Neural cell (in vitro differentiated cells): Measurements from ENCODE around the gene C5orf47. TPM values are rescaled to one million over a fixed set of nuclear protein-coding genes. Genes with fewer than 3 reads are reported as not detected.

Experiments
- H2AFZ ChIP-seq: fragments of 200-600, 300-800 bp; sonication (generic), shearing (Covaris generic); 2 replicates; pipeline ENCODE4 v1.6.0; 2014; ENCODE audit warnings: low read depth, mild to moderate bottlenecking, antibody characterized with exemption, low read length, moderate library complexity
- H3F3A ChIP-seq: fragments of 200-600 bp; shearing (Covaris generic); 2 replicates; pipeline ENCODE4 v1.6.1; 2016; ENCODE audit warnings: mild to moderate bottlenecking, moderate library complexity, mixed read lengths, antibody characterized with exemption, low read length; ENCODE audit not compliant: insufficient read depth, poor library complexity, severe bottlenecking
- H3K27ac ChIP-seq: fragments of 200-600, 300-800 bp; sonication (generic), shearing (Covaris generic); 2 replicates; pipeline ENCODE4 v1.5.1; 2014; ENCODE audit warnings: mild to moderate bottlenecking, low read length, moderate library complexity
- H3K27me3 ChIP-seq: fragments of 300-800, 200-600 bp; sonication (generic), shearing (Covaris generic); 2 replicates; pipeline ENCODE4 v1.6.0; 2014; ENCODE audit warnings: mild to moderate bottlenecking, low read depth, low read length, moderate library complexity; ENCODE audit not compliant: insufficient read depth
- H3K36me3 ChIP-seq: fragments of 300-800, 200-600 bp; sonication (generic), shearing (Covaris generic); 2 replicates; pipeline ENCODE4 v1.5.1; 2014; ENCODE audit warnings: mild to moderate bottlenecking, antibody characterized with exemption, low read length, moderate library complexity; ENCODE audit not compliant: insufficient read depth
- H3K4me2 ChIP-seq: fragments of 300-800, 200-600 bp; sonication (generic), shearing (Covaris generic); 2 replicates; pipeline ENCODE4 v1.6.0; 2014; ENCODE audit warnings: mild to moderate bottlenecking, low read length
- H3K4me3 ChIP-seq: fragments of 300-800, 200-600 bp; sonication (generic), shearing (Covaris generic); 2 replicates; pipeline ENCODE4 v1.5.1; 2014; ENCODE audit warnings: mild to moderate bottlenecking, low read length, moderate library complexity
- H3K79me2 ChIP-seq: fragments of 200-600 bp; shearing (Covaris generic); replicated peaks from 2 replicates; pipeline ENCODE4 v1.6.0; 2014; ENCODE audit warnings: mild to moderate bottlenecking, low read length, moderate library complexity; ENCODE audit not compliant: insufficient read depth
- H3K9ac ChIP-seq: fragments of 300-800, 200-600 bp; sonication (generic), shearing (Covaris generic); 2 replicates; pipeline ENCODE4 v1.6.1; 2016; ENCODE audit warnings: mild to moderate bottlenecking, low read length, mixed read lengths
- H3K9me2 ChIP-seq: fragments of 200-600 bp; shearing (Covaris generic); 2 replicates; pipeline ENCODE4 v1.6.1; 2016; ENCODE audit warnings: mild to moderate bottlenecking, low read length, mixed read lengths; ENCODE audit not compliant: insufficient read depth
- H3K9me3 ChIP-seq: fragments of 200-600, 300-800 bp; sonication (generic), shearing (Covaris generic); 2 replicates; pipeline ENCODE4 v1.6.1; 2016; ENCODE audit warnings: mild to moderate bottlenecking, mixed run types, low read length, moderate library complexity, mixed read lengths
- H4K20me1 ChIP-seq: fragments of 200-600 bp; shearing (Covaris generic); 2 replicates; pipeline ENCODE4 v1.6.1; 2016; ENCODE audit warnings: mild to moderate bottlenecking, mixed run types; ENCODE audit not compliant: insufficient read depth
- CTCF ChIP-seq: fragments of 450-650 bp; IDR thresholded peaks from 2 replicates; pipeline ENCODE4 v1.5.1; 2014; ENCODE audit warnings: antibody characterized with exemption, mild to moderate bottlenecking, moderate library complexity; ENCODE audit not compliant: poor library complexity, severe bottlenecking
- EP300 ChIP-seq: fragments of 450-650 bp; conservative IDR thresholded peaks from 2 replicates; pipeline ENCODE4 v1.6.1; 2014; ENCODE audit warnings: antibody characterized with exemption, mild to moderate bottlenecking, moderate library complexity; ENCODE audit not compliant: poor library complexity, severe bottlenecking
- EZH2 ChIP-seq: fragments of 200-600, 300-800 bp; shearing (Covaris generic), sonication (generic); IDR thresholded peaks from 2 replicates; pipeline ENCODE4 v1.6.1; 2014; ENCODE audit warnings: antibody characterized with exemption, low read length, borderline replicate concordance, mild to moderate bottlenecking; ENCODE audit not compliant: insufficient read depth, poor library complexity, severe bottlenecking
- MXI1 ChIP-seq: fragments of 450-650 bp; conservative IDR thresholded peaks from 2 replicates; pipeline ENCODE4 v1.6.1; 2014; ENCODE audit warnings: antibody characterized with exemption, mild to moderate bottlenecking; ENCODE audit not compliant: poor library complexity, severe bottlenecking
- POLR2AphosphoS5 ChIP-seq: IDR thresholded peaks from 2 replicates; pipeline ENCODE4 v1.6.1; 2012
- RAD21 ChIP-seq: fragments of 450-650 bp; conservative IDR thresholded peaks from 2 replicates; pipeline ENCODE4 v1.6.1; 2014; ENCODE audit warnings: antibody characterized with exemption, mild to moderate bottlenecking, moderate library complexity
- REST ChIP-seq: IDR thresholded peaks from 2 replicates; pipeline ENCODE4 v1.6.1; 2012; ENCODE audit warnings: borderline replicate concordance
- SMC3 ChIP-seq: fragments of 450-650 bp; conservative IDR thresholded peaks from 2 replicates; pipeline ENCODE4 v1.6.1; 2014; ENCODE audit warnings: antibody characterized with exemption, mild to moderate bottlenecking, moderate library complexity; ENCODE audit not compliant: poor library complexity
- TAF1 ChIP-seq: IDR thresholded peaks from 2 replicates; pipeline ENCODE4 v1.6.1; 2012; ENCODE audit warnings: low read depth
- polyA minus RNA-seq: library from RNA; depleted of rRNA, polyadenylated mRNA; stranded (reverse); fragments of >200 nt; gene quantifications from 2 replicates; pipeline ENCODE4 v1.2.3, GENCODE V29; 2014
- polyA plus RNA-seq: library from polyadenylated mRNA; depleted of rRNA; stranded (reverse); fragments of >200 nt; gene quantifications from 2 replicates; pipeline ENCODE4 v1.2.3, GENCODE V29; 2014

Gene C5orf47
- polyA plus RNA-seq (0.25 and 0.60 TPM in 2 replicates), polyA minus RNA-seq (not detected in 2 replicates)

DNA sequence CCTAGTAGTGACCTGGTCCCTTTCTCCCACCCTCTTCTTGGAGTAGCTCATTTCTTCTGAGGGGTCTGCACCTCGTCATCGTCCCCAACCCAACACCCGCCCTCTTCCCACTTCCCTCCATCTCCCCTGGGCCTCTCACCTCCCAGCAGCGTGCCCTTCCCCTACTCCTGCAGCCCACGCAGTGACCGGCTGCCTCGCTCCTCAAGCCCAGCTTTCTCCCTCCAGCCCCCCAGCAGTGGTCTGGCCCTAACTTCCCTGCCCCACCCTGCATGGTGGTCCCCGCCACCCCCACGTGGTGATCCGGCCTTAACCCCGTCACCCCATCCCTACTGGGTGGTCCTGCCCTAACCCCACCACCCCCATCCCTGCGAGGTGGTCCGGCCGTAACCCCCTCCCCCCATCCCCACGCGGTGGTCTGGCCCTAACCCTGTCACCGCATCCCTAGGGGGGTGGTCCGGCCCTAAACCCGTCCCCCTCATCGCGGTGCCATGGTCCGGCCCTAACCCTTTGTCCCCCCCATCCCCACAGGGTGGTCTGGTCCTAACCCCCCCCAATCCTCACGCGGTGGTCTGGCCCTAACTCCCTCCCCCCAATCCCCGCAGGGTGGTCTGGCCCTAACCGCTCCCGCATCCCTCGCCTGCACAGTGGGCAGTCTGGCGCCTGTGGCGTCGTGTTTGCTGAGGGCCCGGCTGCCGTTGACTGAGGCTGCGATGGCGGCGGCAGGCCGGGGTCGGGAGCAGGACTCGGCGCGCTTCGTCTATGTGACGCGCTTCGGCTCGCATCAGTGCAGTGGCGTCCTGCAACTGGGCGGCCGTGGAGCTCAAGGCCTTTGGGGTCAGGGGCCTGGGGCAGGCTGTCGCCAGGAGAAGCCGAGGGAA is at the start of gene C5orf47:
Gene C5orf47 (plus strand): TSS at position 617 of the 878 bp plus-strand sequence. CDS start 94 bp downstream, at position 711.
- no peaks in the 10 kb centered on the region for H3K9me3 ChIP-seq

More for the DNA sequence above, at the start of gene C5orf47:
- no peaks in the 10 kb centered on the region for H3F3A ChIP-seq
- no peak within 1 kb of the TSS for H3K9ac ChIP-seq
- TF ChIP-seq MXI1 (no peak), TAF1 (no peak), EZH2 (no peak), REST (no peak), EP300 (no peak), RAD21 (no peak), SMC3 (no peak), CTCF (no peak), POLR2AphosphoS5 (no peak)
- H4K20me1 ChIP-seq = no peaks in the 10 kb centered on the region
- H3K4me3 ChIP-seq = no peak within 1 kb of the TSS
- H3K4me2 ChIP-seq = no peak within 1 kb of the TSS
- H3K9me2 ChIP-seq = no peaks in the 10 kb centered on the region
- no peaks in the 10 kb centered on the region for H3K36me3 ChIP-seq
- H3K79me2 ChIP-seq = no peaks in the 10 kb centered on the region
- H2AFZ ChIP-seq = no peak within 1 kb of the TSS
- no peaks in the 10 kb centered on the region for H3K27me3 ChIP-seq
- no peak within 1 kb of the TSS for H3K27ac ChIP-seq
